NT2/D1 (cell line): ENCODE measurements around the gene ZC3H14.

Source experiments
- DNase-seq: peaks from one replicate; pipeline ENCODE4 v3.0.0-alpha.2; 2011; ENCODE audit warnings: low read depth, low spot score
- H3K27me3 ChIP-seq: 2 replicates; pipeline ENCODE4 v1.6.0; 2011; ENCODE audit warnings: mild to moderate bottlenecking; ENCODE audit not compliant: insufficient read length, insufficient read depth
- H3K36me3 ChIP-seq: 2 replicates; pipeline ENCODE4 v1.6.1; 2011; ENCODE audit warnings: mild to moderate bottlenecking, low read length, mixed read lengths; ENCODE audit not compliant: insufficient read depth, insufficient read length
- H3K4me1 ChIP-seq: 2 replicates; pipeline ENCODE4 v1.5.1; 2011; ENCODE audit not compliant: insufficient read depth, insufficient read length
- H3K4me3 ChIP-seq: 2 replicates; pipeline ENCODE4 v1.5.1; 2011; ENCODE audit warnings: low read depth; ENCODE audit not compliant: insufficient read length
- H3K9ac ChIP-seq: 2 replicates; pipeline ENCODE4 v1.6.0; 2011; ENCODE audit warnings: low read depth; ENCODE audit not compliant: insufficient read length
- H3K9me3 ChIP-seq: 2 replicates; pipeline ENCODE4 v1.5.1; 2011; ENCODE audit warnings: mild to moderate bottlenecking, low read length; ENCODE audit not compliant: insufficient read depth
- SUZ12 ChIP-seq: IDR thresholded peaks from 2 replicates; pipeline ENCODE4 v1.6.1; 2011; ENCODE audit not compliant: insufficient read length, insufficient read depth; ENCODE audit errors: extremely low read depth
- YY1 ChIP-seq: IDR thresholded peaks from 2 replicates; pipeline ENCODE4 v1.6.1; 2011; ENCODE audit not compliant: insufficient read length, insufficient read depth
- ZNF274 ChIP-seq: IDR thresholded peaks from 2 replicates; pipeline ENCODE4 v1.6.1; 2011; ENCODE audit warnings: mild to moderate bottlenecking, low read depth, low read length

The ZC3H14 gene, protein sequence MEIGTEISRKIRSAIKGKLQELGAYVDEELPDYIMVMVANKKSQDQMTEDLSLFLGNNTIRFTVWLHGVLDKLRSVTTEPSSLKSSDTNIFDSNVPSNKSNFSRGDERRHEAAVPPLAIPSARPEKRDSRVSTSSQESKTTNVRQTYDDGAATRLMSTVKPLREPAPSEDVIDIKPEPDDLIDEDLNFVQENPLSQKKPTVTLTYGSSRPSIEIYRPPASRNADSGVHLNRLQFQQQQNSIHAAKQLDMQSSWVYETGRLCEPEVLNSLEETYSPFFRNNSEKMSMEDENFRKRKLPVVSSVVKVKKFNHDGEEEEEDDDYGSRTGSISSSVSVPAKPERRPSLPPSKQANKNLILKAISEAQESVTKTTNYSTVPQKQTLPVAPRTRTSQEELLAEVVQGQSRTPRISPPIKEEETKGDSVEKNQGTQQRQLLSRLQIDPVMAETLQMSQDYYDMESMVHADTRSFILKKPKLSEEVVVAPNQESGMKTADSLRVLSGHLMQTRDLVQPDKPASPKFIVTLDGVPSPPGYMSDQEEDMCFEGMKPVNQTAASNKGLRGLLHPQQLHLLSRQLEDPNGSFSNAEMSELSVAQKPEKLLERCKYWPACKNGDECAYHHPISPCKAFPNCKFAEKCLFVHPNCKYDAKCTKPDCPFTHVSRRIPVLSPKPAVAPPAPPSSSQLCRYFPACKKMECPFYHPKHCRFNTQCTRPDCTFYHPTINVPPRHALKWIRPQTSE

DNA sequence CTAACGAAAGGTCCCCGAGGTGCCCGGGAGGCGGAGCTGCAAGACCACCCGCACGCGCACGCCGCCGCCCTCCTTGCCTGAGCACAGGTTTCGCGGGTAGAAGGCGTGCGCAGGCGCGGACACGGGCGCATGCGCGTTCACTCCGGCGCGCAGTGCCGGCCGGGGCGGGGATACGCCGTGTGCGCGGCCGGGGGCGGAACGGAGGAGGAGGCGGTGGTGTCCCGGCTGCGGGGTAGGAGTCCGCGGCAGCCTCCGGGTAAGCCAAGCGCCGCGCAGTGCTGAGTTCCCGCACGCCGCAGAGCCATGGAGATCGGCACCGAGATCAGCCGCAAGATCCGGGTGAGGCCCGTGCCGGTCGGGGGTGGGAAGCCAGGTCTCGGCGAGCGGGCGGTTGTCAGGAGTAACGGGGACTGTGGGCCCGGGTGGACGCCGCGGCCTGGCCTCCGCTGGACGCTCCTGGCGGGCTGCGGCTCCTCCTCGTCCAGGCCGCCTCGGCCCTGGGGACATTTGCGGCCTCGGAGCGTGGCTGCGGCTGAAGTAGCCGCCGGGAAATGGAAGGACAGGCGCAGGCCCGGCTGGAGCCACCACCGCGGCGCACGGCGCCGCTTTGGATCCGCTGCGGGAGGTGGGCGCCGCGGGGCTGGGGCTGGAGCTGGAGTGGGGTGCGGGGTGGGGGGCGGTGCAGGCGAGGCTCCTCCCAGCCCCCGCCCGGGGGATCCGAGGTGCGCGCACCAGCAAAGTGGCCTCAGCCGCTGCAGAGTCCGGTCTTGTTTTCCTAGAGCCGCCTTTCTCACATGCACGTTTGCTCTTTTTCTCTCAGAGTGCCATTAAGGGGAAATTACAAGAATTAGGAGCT lies at the start of gene ZC3H14:
TSS of gene ZC3H14 (plus strand) at position 207 of the 856 bp plus-strand sequence. CDS start at position 304, 97 bp downstream.
- Histone ChIP-seq H3K36me3 (peaks cover 16% of the 10 kb centered on the region), H3K9me3 (no peaks in the 10 kb centered on the region), H3K9ac (peak within 1 kb of the TSS; percentile 95), H3K4me1 (peaks cover 2% of the 10 kb centered on the region), H3K27me3 (no peaks in the 10 kb centered on the region), H3K4me3 (peak within 1 kb of the TSS; percentile 88)
- TF ChIP-seq ZNF274 = no peak
- no peak for TF ChIP-seq SUZ12
- no peak for TF ChIP-seq YY1
- peak; percentile 75 for DNase-seq

DNA sequence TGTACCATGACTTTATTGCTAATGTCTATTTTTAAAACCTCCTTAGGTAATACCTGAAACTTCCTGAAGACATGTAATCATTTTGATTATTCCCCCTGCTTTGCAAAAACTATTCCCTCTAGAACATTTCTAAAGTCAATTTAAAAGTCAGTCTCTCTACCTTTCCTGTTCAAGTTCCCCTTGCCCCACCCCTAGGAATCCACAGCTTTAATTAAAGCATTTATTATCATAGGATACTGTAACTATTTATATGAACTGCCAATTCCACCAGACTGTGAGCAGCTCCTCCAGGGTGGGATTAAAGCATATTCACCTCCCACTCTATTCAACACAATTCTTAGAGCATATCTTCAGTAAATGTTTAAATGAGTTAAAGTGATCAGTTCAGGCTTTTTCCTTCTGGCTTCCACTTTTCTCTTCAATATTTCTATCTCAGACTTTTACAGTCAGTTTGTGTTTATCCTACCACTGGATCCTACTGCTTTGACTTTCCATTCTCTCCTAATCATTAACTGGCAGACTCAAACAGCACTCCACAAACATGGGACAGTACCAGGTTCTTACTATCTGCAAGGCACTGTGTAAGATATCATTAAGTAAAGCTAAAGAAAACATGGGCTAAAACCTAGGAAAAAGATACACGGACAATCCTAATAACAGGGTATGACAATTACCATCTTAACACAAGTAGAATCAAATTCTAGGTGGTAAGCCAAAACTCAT lies 47.2 kb upstream of the ZC3H14 start:
- Histone ChIP-seq H3K4me1 (no peaks in the 10 kb centered on the region), H3K9me3 (no peaks in the 10 kb centered on the region), H3K36me3 (peaks cover 10% of the 10 kb centered on the region), H3K4me3 (no peak overlapping the region), H3K27me3 (no peaks in the 10 kb centered on the region), H3K9ac (no peak overlapping the region)
- TF ChIP-seq YY1 (no peak), SUZ12 (no peak), ZNF274 (no peak)
- no peak for DNase-seq

DNA sequence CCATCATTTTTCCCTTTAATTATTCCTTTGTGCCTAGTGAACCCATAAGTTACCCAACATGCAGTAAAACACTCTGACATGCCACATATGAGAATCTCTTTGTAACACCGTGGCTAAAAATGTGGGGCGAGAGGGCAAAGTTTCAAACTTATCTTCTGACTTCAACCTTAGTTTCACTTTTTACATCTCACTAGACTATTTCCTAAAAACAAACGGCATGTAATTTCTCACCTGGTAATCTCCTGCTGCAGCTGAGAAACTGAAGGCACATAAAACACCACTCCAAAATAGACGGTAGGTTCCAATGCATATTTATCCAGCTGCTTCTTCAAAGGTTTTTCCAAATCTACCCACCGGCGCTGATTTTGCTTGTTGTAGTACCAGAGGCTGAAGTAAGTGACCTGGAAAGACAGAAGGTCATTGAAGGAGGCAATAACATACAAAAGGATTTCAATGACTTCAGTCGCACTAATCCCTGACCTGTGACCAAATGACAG lies 45.9 kb upstream of the ZC3H14 start:
- Histone ChIP-seq H3K36me3 (peaks cover 10% of the 10 kb centered on the region), H3K4me1 (no peaks in the 10 kb centered on the region), H3K27me3 (no peaks in the 10 kb centered on the region), H3K9me3 (no peaks in the 10 kb centered on the region), H3K4me3 (no peak overlapping the region), H3K9ac (no peak overlapping the region)
- TF ChIP-seq SUZ12 = no peak
- no peak for TF ChIP-seq YY1
- TF ChIP-seq ZNF274 = no peak
- DNase-seq = no peak

DNA sequence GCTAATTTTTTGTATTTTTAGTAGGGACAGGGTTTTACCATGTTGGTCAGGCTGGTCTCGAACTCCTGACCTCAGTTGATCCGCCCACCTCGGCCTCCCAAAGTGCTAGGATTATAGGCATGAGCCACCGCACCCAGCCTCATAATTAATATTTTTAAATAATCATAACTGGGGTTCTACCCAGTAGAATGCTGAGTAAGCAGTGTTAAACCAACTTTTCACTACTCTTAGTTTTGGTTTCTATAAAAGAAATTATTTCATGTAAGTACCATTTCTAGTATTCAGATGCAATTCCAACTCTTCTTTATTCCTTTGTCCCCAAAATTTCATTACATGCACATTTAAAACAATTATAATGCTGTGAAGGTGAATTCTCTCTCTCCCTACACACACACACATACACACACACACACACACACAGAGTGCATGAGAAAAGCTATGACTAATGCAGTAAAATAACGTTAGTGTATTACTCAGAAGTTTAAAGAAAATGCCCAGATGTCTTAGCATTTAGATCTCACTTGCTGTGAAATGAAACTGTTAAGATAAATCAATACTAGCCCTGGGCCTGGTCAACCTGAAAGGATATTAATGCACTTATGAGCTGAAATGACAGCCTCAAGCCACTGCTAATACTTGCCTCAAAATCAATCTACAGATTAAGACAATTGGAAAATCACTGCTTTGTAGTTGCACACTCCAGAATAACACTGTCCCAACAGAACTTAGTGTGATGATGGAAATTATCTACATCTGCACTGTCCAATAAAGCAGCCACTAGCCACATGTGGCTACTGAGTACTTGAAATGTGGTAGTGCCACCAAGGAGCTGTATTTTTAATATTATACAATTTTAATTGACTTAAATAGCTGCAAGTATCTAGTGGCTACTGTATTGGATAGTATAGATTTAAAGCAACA lies 44.0 kb upstream of the ZC3H14 start:
- DNase-seq = no peak
- Histone ChIP-seq H3K36me3 (peaks cover 10% of the 10 kb centered on the region), H3K4me1 (no peaks in the 10 kb centered on the region), H3K9ac (no peak overlapping the region), H3K27me3 (no peaks in the 10 kb centered on the region), H3K9me3 (no peaks in the 10 kb centered on the region), H3K4me3 (no peak overlapping the region)
- no peak for TF ChIP-seq YY1
- no peak for TF ChIP-seq ZNF274
- no peak for TF ChIP-seq SUZ12

DNA sequence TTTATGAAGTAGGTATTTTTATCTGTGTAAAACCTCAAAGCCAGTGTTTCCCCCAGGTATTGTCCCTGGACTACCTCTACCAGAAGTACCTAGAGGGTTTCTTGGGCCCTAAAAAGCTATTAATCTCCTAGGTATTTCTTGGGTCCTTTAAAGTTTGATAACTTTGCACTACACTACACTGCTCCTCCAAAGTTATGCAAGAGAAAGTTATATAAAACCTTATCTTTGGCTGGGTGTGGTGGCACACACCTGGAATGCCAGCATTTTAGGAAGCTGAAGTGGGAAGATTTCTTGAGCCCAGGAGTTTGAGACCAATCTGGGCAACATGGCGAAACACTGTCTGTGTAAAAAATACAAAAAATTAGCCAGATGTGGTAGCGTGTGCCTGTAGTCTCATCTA lies 42.9 kb upstream of the ZC3H14 start:
- Histone ChIP-seq H3K4me1 (no peaks in the 10 kb centered on the region), H3K36me3 (peaks cover 9% of the 10 kb centered on the region), H3K9ac (no peak overlapping the region), H3K27me3 (no peaks in the 10 kb centered on the region), H3K4me3 (no peak overlapping the region), H3K9me3 (no peaks in the 10 kb centered on the region)
- TF ChIP-seq SUZ12 (no peak), YY1 (no peak), ZNF274 (no peak)
- no peak for DNase-seq

DNA sequence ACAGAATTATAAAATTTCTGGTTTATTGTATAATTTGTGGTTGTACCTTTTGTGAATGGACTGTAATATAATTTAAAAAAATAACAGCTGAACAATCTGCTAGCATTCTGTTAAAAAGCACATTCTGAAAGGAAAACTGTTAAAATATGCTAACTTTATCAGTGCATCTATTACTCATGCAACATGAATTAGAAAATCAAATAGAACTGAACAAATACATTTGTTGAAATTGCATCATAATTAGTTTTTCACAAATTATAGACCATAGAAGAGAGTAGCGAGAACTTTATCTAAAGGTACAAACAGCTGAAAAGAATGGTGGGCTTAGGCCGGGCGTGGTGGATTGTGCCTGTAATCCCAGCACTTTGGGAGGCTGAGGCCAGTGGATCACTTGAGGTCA lies 41.0 kb upstream of the ZC3H14 start:
- no peak for TF ChIP-seq ZNF274
- TF ChIP-seq YY1 = no peak
- TF ChIP-seq SUZ12 = no peak
- H3K9me3 ChIP-seq = no peaks in the 10 kb centered on the region

More for the DNA sequence above, 41.0 kb upstream of the ZC3H14 start:
- no peak overlapping the region for H3K9ac ChIP-seq
- H3K27me3 ChIP-seq = no peaks in the 10 kb centered on the region
- H3K36me3 ChIP-seq = peaks cover 4% of the 10 kb centered on the region
- no peak overlapping the region for H3K4me3 ChIP-seq
- no peaks in the 10 kb centered on the region for H3K4me1 ChIP-seq
- no peak for DNase-seq
